SK-N-SH (cell line): ENCODE data around the gene GLIS2. TPM values are rescaled to one million over a fixed set of nuclear protein-coding genes. Genes with fewer than 3 reads are reported as not detected.

Source experiments
- CTCF ChIA-PET: fragments of 300-600, 350-600 bp; formaldehyde crosslinking; extraction: SDS; loops from one replicate; lab custom pipeline; 2021; lab: Yijun Ruan, JAX
- POLR2A ChIA-PET: fragments of 350-600 bp; sonication (Branson Sonifier 250); formaldehyde crosslinking; extraction: SDS; loops from one replicate; lab custom pipeline; 2020; ENCODE audit warnings: antibody characterized with exemption, inconsistent platforms; lab: Yijun Ruan, JAX
- DNase-seq: peaks from one replicate; pipeline ENCODE4 v3.0.0; 2012
- H2AFZ ChIP-seq: fragments of 200-600 bp; sonication (generic); 2 replicates; pipeline ENCODE4 v1.8.1; 2016; ENCODE audit warnings: antibody characterized with exemption, mild to moderate bottlenecking, low read depth
- H3F3A ChIP-seq: fragments of 200-600 bp; sonication (generic); replicated peaks from 2 replicates; pipeline ENCODE3; 2016; ENCODE audit warnings: antibody characterized with exemption, mild to moderate bottlenecking; ENCODE audit not compliant: insufficient read depth
- H3K27ac ChIP-seq, 2 experiments: fragments of 200-500 bp in 1 of 2; fragments of 200-600 bp in 1 of 2; sonication (Bioruptor generic) in 1 of 2; sonication (generic), shearing (Covaris generic) in 1 of 2; 2 replicates each; pipeline versions ENCODE4 v1.5.1 to v1.6.1; 2014 to 2016; ENCODE audit warnings: low read depth in 2 of 2, inconsistent platforms in 1 of 2, low read length in 1 of 2, mild to moderate bottlenecking in 1 of 2, mixed read lengths in 1 of 2
- H3K27me3 ChIP-seq: fragments of 200-600 bp; sonication (generic), shearing (Covaris generic); 2 replicates; pipeline ENCODE4 v1.6.1; 2016; ENCODE audit warnings: mixed run types; ENCODE audit not compliant: insufficient read depth
- H3K36me3 ChIP-seq, 2 experiments: fragments of 200-500 bp in 1 of 2; fragments of 200-600 bp in 1 of 2; sonication (Bioruptor generic) in 1 of 2; sonication (generic) in 1 of 2; replicated peaks in 1 of 2; 2 replicates each; pipeline versions ENCODE3 to v1.5.1; 2014 to 2016; ENCODE audit warnings: low read length in 1 of 2, mild to moderate bottlenecking in 1 of 2; ENCODE audit not compliant: insufficient read depth in 2 of 2, control insufficient read depth in 1 of 2
- H3K4me1 ChIP-seq, 2 experiments: fragments of 200-500 bp in 1 of 2; fragments of 200-600 bp in 1 of 2; sonication (Bioruptor generic) in 1 of 2; sonication (generic), shearing (Covaris generic) in 1 of 2; 2 replicates each; pipeline versions ENCODE4 v1.5.1 to v1.6.1; 2014 to 2016; ENCODE audit warnings: low read depth in 1 of 2, low read length in 1 of 2, mixed run types in 1 of 2; ENCODE audit not compliant: insufficient read depth in 2 of 2, control insufficient read depth in 1 of 2
- H3K4me2 ChIP-seq: fragments of 200-600 bp; sonication (generic), shearing (Covaris generic); 2 replicates; pipeline ENCODE4 v1.6.1; 2017; ENCODE audit warnings: mixed run types
- H3K4me3 ChIP-seq, 2 experiments: fragments of 200-500 bp in 1 of 2; fragments of 200-600 bp in 1 of 2; sonication (Bioruptor generic) in 1 of 2; sonication (generic), shearing (Covaris generic) in 1 of 2; 2 replicates each; pipeline versions ENCODE4 v1.5.1 to v1.8.1; 2014 to 2016; ENCODE audit warnings: low read depth in 2 of 2, inconsistent platforms in 1 of 2, low read length in 1 of 2, mild to moderate bottlenecking in 1 of 2, mixed read lengths in 1 of 2, moderate library complexity in 1 of 2
- H3K79me2 ChIP-seq: fragments of 200-600 bp; sonication (generic); 2 replicates; pipeline ENCODE4 v1.8.1; 2017; ENCODE audit warnings: mild to moderate bottlenecking; ENCODE audit not compliant: insufficient read depth
- H3K9ac ChIP-seq: fragments of 200-600 bp; sonication (generic); 2 replicates; pipeline ENCODE4 v1.6.1; 2017; ENCODE audit warnings: mixed run types
- H3K9me2 ChIP-seq: fragments of 200-600 bp; sonication (generic); 2 replicates; pipeline ENCODE4 v1.6.1; 2017; ENCODE audit warnings: mixed run types
- H3K9me3 ChIP-seq: fragments of 200-600 bp; sonication (generic); 2 replicates; pipeline ENCODE4 v1.6.1; 2017; ENCODE audit warnings: mixed run types, mild to moderate bottlenecking, moderate library complexity
- H4K20me1 ChIP-seq: fragments of 200-600 bp; sonication (generic); 2 replicates; pipeline ENCODE4 v1.6.1; 2017; ENCODE audit warnings: mild to moderate bottlenecking, mixed run types; ENCODE audit not compliant: insufficient read depth
- CHD2 ChIP-seq: fragments of 150-350 bp; IDR thresholded peaks from 2 replicates; pipeline ENCODE4 v1.6.1; 2018; ENCODE audit warnings: low read length; ENCODE audit not compliant: partially characterized antibody
- FOXM1 ChIP-seq: IDR thresholded peaks from 2 replicates; pipeline ENCODE4 v1.4.0; 2012; ENCODE audit warnings: low read depth, mild to moderate bottlenecking
- GATA2 ChIP-seq: sonication (generic); formaldehyde crosslinking; IDR thresholded peaks from 2 replicates; pipeline ENCODE4 v1.5.0; 2020; ENCODE audit warnings: mild to moderate bottlenecking, missing genetic modification reagents
- NFIC ChIP-seq: IDR thresholded peaks from 2 replicates; pipeline ENCODE4 v1.4.0; 2012; ENCODE audit warnings: borderline replicate concordance
- NRF1 ChIP-seq: IDR thresholded peaks from 2 replicates; pipeline ENCODE4 v1.6.1; 2012; ENCODE audit warnings: low read depth, mild to moderate bottlenecking, low read length
- PBX3 ChIP-seq: IDR thresholded peaks from 2 replicates; pipeline ENCODE4; 2012
- RFX5 ChIP-seq: IDR thresholded peaks from 2 replicates; pipeline ENCODE4 v1.6.1; 2012; ENCODE audit warnings: mild to moderate bottlenecking, improper control_type of control experiment, low read length
- RXRA ChIP-seq: IDR thresholded peaks from 2 replicates; pipeline ENCODE4 v1.4.0; 2012; ENCODE audit warnings: low read depth, mild to moderate bottlenecking, borderline replicate concordance
- TAF1 ChIP-seq: IDR thresholded peaks from 2 replicates; pipeline ENCODE4 v1.6.1; 2012; ENCODE audit warnings: low read depth, mild to moderate bottlenecking, low read length, moderate library complexity, borderline replicate concordance
- TEAD4 ChIP-seq: IDR thresholded peaks from 2 replicates; pipeline ENCODE4 v1.4.0; 2012; ENCODE audit warnings: mild to moderate bottlenecking, borderline replicate concordance; ENCODE audit not compliant: insufficient read depth
- USF1 ChIP-seq: IDR thresholded peaks from 2 replicates; pipeline ENCODE4 v1.4.0; 2012; ENCODE audit warnings: low read depth, borderline replicate concordance
- WGBS: methylation state at CpG from one replicate; pipeline ENCODE4 v1.1.6; 2017; ENCODE audit warnings: low lambda C conversion rate; 5-methylcytosine and 5-hydroxymethylcytosine counted together
- polyA plus RNA-seq, 3 experiments: library from polyadenylated mRNA; depleted of rRNA; stranded (reverse); fragments of >200 nt; gene quantifications; 2 replicates each; pipeline ENCODE4 v1.2.3, GENCODE V29; 2012
- TF ChIP-seq, protein P1 (sequence below): fragments of 200-600 bp; sonication (generic); IDR thresholded peaks from 2 replicates; pipeline ENCODE4 v1.6.1; 2017; ENCODE audit warnings: antibody characterized with exemption, mild to moderate bottlenecking, moderate library complexity

GLIS2 gene
- polyA plus RNA-seq, 1 of the 3 experiments (the other 2 are of a cell fraction), result 6.5 TPM

DNA sequence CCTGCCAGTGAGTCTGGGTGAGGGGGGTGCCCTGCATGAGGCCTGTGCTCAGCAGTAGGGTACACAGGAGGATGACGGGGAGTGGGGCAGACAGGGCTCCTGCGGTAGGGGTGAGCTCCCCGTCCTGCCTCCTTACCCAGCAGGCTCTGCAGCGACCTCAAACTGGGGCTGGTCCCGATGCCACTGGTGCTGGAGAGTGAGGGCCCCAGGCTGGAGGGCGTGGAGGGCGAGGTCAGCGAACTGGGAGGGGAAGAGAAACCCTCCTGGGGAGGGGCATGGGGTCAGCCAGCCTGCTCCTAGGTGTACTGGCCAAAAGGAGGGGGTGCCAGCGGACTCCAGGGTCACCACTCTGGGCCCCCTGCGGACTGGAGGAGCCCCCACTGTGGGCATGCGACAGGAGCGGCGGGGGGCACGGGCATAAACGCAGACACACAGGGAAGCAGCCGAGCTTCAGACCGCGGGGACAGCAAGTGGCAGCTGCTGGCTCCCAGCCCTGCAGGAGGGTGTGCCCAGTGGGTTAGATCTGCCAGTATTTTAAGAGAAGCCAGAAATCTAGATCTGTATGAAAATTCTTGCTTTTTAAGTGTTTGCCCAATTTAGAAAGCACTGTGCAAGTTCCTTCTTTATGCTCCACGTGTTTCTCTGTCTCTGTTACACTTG lies 46.7 kb downstream of the GLIS2 start:
- Histone ChIP-seq H3K4me3 (no peak overlapping the region), H3K27me3 (no peaks in the 10 kb centered on the region), H3K4me1 (peaks cover 0 to 14% of the 10 kb centered on the region in 2 experiments; a peak in 1 of 4 replicates), H3K4me2 (no peak overlapping the region), H3F3A (peaks cover 6% of the 10 kb centered on the region), H3K36me3 (no peaks in the 10 kb centered on the region), H3K9me2 (no peaks in the 10 kb centered on the region), H3K9ac (no peak overlapping the region), H2AFZ (no peak overlapping the region), H3K27ac (no peak overlapping the region), H3K9me3 (no peaks in the 10 kb centered on the region), H4K20me1 (no peaks in the 10 kb centered on the region), H3K79me2 (no peaks in the 10 kb centered on the region)
- 88% methylated on average over 16 of the region's 19 CpGs for WGBS
- ChIA-PET CTCF (interaction anchor here (1.0 to 5.6 kb wide), 3 partner anchors 40 to 74 kb away, joined by 3 to 299 read pairs (median 49); no protein-coding TSS in a partner anchor), POLR2A (no interaction called here)
- TF ChIP-seq RXRA (no peak), CHD2 (no peak), PBX3 (no peak), TAF1 (no peak), RFX5 (no peak), GATA2 (CRISPR knock-in tag) (no peak), USF1 (no peak), NFIC (no peak), TEAD4 (no peak), NRF1 (no peak), FOXM1 (no peak)
- TF ChIP-seq, protein P1, sequence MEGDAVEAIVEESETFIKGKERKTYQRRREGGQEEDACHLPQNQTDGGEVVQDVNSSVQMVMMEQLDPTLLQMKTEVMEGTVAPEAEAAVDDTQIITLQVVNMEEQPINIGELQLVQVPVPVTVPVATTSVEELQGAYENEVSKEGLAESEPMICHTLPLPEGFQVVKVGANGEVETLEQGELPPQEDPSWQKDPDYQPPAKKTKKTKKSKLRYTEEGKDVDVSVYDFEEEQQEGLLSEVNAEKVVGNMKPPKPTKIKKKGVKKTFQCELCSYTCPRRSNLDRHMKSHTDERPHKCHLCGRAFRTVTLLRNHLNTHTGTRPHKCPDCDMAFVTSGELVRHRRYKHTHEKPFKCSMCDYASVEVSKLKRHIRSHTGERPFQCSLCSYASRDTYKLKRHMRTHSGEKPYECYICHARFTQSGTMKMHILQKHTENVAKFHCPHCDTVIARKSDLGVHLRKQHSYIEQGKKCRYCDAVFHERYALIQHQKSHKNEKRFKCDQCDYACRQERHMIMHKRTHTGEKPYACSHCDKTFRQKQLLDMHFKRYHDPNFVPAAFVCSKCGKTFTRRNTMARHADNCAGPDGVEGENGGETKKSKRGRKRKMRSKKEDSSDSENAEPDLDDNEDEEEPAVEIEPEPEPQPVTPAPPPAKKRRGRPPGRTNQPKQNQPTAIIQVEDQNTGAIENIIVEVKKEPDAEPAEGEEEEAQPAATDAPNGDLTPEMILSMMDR, result no peak
- no peak for DNase-seq
